ENCODE measurements around the gene NEK11.

Gene NEK11

DNA sequence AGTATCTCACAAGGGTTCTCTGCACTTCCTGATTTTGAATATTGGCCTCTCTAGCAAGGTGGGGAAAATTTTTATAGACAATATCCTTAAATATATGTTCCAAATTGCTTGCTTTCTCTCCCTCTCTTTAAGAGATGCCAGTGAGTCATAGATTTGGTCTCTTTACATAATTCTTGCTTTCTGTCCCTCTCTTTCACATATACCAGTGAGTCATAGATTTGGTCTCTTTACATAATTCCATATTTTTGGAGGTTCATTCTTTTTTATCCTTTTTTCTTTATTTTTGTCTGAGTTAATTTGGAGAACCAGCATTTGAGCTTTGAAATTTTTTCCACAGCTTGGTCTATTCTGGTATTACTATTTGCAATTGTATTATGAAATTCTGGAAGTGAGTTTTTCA, 277.2 kb downstream of the NEK11 start:
- no peak for DNase-seq (ENCODE audit: low spot score)
- in situ Hi-C loops (cut with MboI; ENCODE audit: low sequenced_read_pairs, unreplicated experiment), result no loop called here

DNA sequence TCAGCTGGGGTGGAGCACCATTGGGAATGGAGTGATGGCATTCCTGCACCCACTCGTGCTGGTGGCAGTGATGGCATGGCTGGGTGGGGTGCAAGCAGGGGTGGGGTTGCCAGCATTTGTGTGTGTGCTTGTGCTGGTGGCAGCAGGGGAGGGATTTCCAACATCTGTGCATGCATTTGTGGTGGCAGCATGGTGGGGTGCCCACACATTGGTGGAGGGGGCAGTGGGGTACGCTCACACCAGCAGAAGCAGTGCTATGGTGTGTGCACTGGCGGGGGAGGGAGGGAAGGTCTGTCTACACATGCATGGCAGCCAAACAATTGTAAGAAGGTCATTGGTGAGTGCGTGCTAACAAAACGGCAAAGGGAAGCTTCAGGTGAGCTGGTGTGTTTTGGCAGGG, 278.2 kb downstream of the NEK11 start:
- TF ChIP-seq, protein P1, sequence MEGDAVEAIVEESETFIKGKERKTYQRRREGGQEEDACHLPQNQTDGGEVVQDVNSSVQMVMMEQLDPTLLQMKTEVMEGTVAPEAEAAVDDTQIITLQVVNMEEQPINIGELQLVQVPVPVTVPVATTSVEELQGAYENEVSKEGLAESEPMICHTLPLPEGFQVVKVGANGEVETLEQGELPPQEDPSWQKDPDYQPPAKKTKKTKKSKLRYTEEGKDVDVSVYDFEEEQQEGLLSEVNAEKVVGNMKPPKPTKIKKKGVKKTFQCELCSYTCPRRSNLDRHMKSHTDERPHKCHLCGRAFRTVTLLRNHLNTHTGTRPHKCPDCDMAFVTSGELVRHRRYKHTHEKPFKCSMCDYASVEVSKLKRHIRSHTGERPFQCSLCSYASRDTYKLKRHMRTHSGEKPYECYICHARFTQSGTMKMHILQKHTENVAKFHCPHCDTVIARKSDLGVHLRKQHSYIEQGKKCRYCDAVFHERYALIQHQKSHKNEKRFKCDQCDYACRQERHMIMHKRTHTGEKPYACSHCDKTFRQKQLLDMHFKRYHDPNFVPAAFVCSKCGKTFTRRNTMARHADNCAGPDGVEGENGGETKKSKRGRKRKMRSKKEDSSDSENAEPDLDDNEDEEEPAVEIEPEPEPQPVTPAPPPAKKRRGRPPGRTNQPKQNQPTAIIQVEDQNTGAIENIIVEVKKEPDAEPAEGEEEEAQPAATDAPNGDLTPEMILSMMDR (IDR thresholded peaks at IDR 0.05; ENCODE audit: borderline replicate concordance, control extremely low read depth, extremely low read depth, insufficient read depth, missing control alignments), result no peak
- in situ Hi-C loops (cut with MboI; ENCODE audit: low sequenced_read_pairs, unreplicated experiment), result no loop called here
- DNase-seq (ENCODE audit: low spot score), result no peak

More for the DNA sequence above, 277.2 kb downstream of the NEK11 start:
- TF ChIP-seq, protein P1 (IDR thresholded peaks at IDR 0.05; ENCODE audit: borderline replicate concordance, control extremely low read depth, extremely low read depth, insufficient read depth, missing control alignments), result no peak

DNA sequence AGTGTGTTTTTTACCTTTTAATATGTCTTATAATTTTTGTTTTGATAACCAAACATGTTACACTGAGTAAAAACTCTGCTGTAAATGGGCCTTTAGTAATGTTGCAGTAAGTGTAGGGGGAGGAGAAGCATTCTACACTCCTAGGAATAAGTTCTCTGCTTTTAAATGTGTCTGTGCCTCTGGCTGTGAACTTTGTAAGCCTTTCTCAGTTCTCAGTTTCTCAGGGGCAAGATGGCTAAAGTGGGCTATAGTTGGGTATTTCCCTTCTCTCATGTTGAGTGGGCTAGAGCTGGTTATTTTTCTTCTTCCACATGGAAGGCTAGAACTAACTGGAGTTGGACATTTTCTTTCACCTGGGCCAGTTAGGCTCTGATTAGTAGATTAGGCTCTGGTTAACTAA, 279.6 kb downstream of the NEK11 start:
- DNase-seq (ENCODE audit: low spot score), result peak; percentile 24
- in situ Hi-C loops (cut with MboI; ENCODE audit: low sequenced_read_pairs, unreplicated experiment), result no loop called here
- TF ChIP-seq, protein P1 (IDR thresholded peaks at IDR 0.05; ENCODE audit: borderline replicate concordance, control extremely low read depth, extremely low read depth, insufficient read depth, missing control alignments), result no peak

DNA sequence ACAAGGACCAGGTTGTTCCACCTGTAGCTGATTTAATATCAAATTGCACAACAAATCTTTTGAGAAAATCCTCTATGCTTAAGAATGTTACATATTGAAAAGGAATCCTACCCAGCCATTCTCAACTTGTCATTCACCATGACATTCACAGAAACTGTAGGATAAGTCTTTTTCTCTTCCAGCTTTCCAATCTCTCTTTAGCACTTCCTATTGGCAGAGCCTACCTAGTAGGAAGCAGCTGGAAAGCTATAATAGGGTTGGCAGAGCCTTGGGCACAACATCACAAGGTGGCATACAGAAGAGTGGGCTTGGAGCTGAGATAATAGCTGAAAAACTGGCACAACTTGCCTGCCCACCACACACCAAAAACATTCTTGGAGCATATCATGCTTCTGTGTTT, 287.6 kb downstream of the NEK11 start:
- no peak for DNase-seq (ENCODE audit: low spot score)
- TF ChIP-seq, protein P1 (IDR thresholded peaks at IDR 0.05; ENCODE audit: borderline replicate concordance, control extremely low read depth, extremely low read depth, insufficient read depth, missing control alignments), result no peak
- in situ Hi-C loops (cut with MboI; ENCODE audit: low sequenced_read_pairs, unreplicated experiment), result no loop called here

DNA sequence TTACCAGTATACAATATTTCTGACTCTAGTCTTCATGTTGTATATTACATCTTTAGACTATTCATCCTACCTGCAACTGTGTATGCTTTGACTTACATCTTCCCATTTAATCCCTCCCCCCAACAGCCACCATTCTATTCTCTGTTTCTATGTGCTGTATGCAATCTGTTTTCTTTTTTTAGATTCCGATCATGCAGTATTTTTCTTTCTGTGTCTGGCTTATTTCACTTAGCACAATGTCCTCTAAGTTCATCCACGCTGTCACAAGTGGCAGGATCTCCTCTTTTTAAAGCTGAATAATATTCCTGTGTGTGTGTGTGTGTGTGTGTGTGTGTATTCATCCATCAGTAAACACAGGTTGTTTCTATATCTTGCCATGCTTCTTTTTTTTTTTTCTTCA, 288.5 kb downstream of the NEK11 start:
- no peak for DNase-seq (ENCODE audit: low spot score)
- in situ Hi-C loops (cut with MboI; ENCODE audit: low sequenced_read_pairs, unreplicated experiment), result no loop called here
- TF ChIP-seq, protein P1 (IDR thresholded peaks at IDR 0.05; ENCODE audit: borderline replicate concordance, control extremely low read depth, extremely low read depth, insufficient read depth, missing control alignments), result no peak

DNA sequence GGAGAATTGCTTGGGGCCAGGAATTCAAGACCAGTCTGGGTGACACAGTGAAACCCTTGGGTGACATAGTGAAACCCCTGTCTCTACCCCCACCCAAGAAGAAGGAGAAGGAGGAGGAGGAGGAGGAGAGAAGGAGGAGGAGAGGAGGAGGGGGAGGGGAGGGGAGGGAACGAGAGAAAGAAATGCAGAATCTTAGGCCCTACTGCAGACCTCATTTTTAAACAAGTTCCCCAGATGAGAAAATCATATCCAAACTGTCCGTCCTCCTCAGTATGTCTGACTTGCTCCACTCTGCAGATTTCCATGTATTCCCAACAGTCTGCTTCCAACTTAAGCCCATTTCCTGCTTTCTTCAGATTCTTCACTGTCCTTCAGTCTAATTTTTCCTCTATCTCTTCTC, 291.0 kb downstream of the NEK11 start:
- TF ChIP-seq, protein P1 (IDR thresholded peaks at IDR 0.05; ENCODE audit: borderline replicate concordance, control extremely low read depth, extremely low read depth, insufficient read depth, missing control alignments), result no peak
- DNase-seq (ENCODE audit: low spot score), result no peak
- in situ Hi-C loops (cut with MboI; ENCODE audit: low sequenced_read_pairs, unreplicated experiment), result no loop called here

DNA sequence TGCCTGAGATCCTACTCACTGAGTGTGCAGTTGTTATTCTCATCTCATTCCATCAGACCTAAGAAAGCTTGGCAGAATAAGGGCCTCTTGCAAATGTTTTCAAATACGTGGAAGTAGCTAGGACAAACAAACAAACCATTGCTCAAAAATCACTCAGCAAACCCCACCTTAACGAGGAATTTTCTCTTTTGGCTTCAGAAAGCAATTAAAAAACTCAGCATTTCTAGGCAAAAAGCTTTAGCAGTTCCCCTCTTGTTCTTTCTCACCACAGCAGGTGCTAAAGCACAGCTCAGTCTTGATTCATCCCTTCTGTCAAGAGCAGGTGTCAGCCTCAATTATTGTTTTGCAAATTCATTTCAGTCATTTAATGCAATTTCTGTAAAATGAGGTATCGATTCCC, 296.3 kb downstream of the NEK11 start:
- in situ Hi-C loops (cut with MboI; ENCODE audit: low sequenced_read_pairs, unreplicated experiment), result no loop called here
- TF ChIP-seq, protein P1 (IDR thresholded peaks at IDR 0.05; ENCODE audit: borderline replicate concordance, control extremely low read depth, extremely low read depth, insufficient read depth, missing control alignments), result no peak
- DNase-seq (ENCODE audit: low spot score), result no peak
